GM19023 (cell line): ENCODE measurements around the gene HLA-DOA.
A peak's percentile ranks its signal among the peaks of the same experiment; 100 is the strongest.

Experiments used
- ATAC-seq: cut with Tn5 transposase; IDR thresholded peaks from one replicate; pipeline ENCODE4 v1.9.1; 2021; ENCODE audit warnings: mild to moderate bottlenecking, moderate library complexity; ENCODE audit not compliant: unreplicated experiment

HLA-DOA gene

DNA sequence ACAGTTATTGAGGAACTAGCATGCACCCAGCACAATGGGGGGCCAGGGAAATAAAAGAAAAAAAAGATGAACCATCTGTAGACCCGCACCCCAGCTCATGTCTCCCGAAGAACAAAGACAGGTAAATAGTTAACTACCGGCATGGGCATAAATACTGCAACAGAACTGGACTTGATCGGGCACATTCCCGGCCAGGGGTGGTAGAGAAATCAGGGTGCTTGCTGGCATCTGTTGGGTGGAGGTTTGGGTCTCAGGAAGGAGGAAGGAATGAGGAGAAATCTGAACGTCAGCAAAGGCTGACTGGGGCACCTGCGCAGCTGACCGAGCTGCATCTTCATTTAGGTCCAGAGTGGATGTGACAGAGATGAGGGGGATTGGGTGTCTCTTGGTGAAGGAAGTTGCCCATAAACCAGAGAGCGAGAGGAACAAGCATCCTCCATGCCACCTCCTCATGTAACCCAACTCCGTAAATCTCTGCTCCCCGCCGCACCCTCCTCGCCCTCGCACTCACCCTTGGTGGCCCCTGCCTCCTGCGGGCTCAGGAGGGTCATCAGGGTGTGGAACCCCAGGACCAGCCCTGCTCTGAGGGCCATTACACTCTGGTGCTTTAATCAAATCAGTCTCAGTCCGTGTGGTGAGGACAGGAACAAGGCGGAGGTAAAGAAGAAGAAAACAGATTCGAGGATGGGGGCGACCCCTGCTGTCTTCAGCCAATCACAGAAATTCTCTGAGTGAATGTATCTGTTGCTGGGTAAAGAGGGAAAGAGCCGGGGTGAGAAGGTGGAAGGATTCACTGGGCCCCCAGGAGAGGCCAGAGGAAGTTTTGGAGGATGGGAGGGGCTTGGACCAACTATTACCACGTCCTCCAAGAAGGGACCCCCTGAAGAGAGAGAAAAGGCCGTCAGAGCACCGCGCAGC, at the start of gene HLA-DOA:
HLA-DOA (minus strand) TSS at position 648 of the 918 bp plus-strand sequence.
- ATAC-seq: peak; percentile 78

GRCh38 chr6:33057222-33058150, 48.1 kb upstream of the HLA-DOA start:
- no peak for ATAC-seq

DNA sequence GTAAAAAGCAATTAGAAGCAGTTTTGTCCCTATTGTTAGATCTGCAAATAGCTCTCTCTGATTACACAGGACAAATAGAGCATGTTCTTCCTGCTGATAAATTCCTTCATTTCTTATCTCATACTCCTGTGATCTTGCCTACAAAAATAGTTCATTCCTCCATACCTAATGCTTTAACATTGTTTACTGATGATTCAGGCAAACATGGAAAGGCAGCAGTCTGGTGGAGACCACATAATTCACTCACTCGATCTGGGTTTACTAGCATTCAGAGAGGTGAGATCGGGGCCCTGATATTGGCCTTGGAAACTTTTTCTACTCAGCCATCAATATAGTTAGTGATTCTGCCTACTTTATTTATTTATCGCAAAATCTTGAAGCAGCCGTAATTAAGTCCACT, 43.8 kb upstream of the HLA-DOA start:
- ATAC-seq: no peak

- ATAC-seq: no peak
Observed at GRCh38 chr6:33052627-33053026, 43.2 kb upstream of the HLA-DOA start.

DNA sequence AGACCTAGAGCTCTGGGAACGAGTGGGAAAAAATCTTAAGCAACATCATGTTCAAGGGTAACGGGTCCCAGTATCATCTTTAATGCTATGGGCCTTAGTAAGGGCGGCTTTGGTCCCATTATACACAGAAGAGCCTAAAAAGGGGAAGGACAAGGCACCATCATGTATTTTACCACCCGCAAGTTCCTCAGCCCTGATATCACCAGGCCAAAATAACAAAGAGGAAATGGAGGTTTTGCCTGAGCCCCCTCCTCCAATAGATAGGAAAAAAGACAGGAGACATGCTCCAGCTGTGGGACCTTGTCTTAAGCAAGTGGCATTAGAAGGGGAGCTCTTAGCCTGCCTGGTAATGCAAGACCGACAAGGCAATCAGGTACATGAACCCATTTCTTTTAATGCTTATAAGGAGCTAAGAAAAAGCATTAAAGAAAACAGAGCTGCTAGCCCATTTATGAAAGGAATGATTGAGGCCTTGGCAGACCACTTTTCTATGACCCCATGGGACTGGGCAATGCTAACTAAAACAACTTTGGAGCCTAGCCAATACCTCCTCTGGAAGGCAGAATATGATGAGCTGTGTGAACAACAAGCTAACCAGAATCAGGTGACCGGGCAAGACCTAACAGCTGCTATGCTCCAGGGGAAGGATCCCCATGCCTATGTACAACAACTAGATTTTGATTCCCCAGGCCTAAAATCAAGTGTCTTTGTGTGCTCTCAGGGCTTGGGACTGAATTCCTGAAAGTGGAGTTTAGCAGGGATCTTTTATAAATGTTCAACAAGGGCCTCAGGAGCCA, 40.8 kb upstream of the HLA-DOA start:
- no peak for ATAC-seq

DNA sequence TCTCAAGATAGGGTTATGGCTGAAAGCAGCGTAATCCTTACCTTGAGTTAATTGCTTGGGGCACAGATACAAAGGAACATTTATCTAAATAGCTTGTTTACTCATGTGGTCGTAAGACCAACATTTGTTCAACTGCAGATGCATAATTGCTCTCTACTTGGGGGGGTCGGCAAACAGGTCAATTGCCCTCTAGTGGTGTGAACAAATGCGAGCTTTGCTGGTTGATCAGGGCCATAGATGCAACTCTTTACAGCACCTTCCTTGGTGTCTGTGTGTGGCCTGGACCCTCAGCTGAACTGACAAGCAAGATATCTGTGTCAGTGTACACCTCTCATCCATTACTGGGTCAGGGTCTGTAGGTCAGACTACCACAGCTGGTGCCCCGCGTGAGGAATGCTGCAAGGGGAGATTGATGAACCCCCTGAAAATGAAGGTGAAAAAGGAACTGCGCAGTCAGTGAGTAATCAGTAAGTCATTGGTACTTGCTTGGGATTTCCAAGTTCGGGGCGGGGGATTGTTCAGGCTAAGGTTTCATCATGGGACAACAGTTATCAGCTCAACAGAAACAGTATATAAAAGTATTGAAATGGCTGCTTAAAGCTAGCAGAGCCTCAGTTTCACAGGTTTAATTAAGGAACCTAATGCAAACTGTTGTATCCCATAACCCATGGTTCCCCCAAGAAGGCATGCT, 40.1 kb upstream of the HLA-DOA start:
- no peak for ATAC-seq

GRCh38 chr6:33040157-33040556, 30.8 kb upstream of the HLA-DOA start:
- ATAC-seq: no peak

DNA sequence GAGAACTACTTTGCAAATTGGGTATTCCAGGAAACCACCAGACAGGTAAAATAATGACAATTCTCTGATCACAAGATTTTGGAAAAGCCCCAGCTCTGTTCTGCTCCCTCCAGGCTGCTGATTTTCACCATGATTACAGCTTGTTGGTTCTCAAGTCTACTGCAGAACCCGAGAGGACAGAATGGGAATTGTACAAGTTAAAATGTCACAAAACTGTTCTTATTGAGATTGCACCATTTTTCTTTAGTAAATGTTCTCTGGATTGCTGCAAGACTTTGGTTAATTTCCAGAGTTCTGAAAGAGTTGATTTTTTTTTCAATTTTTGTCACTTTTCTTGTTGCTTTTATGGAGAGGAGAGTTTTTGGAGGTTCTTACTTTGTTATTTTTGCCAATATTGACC, 27.1 kb upstream of the HLA-DOA start:
- ATAC-seq: no peak

- no peak for ATAC-seq
Observed at GRCh38 chr6:33034554-33034953, 25.2 kb upstream of the HLA-DOA start.

DNA sequence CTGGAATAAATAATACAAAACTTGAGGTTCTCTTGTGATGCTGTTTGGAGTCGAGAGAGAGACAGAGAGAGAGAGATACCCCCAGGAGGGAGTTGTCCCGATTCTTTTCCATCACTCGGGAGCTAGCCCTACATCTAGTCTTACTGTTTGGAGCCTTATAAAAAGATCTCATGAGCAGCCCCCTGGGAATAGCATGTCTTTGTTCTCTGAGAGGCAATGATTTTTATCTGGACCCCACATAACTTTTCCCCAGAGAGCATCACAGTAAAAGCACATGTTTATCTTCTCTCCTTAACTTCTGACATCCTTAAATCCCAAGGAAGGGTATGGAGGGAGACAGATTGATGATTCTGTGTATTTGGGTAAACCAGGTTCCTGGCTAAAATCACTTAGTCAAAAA, 20.9 kb upstream of the HLA-DOA start:
- ATAC-seq: no peak

DNA sequence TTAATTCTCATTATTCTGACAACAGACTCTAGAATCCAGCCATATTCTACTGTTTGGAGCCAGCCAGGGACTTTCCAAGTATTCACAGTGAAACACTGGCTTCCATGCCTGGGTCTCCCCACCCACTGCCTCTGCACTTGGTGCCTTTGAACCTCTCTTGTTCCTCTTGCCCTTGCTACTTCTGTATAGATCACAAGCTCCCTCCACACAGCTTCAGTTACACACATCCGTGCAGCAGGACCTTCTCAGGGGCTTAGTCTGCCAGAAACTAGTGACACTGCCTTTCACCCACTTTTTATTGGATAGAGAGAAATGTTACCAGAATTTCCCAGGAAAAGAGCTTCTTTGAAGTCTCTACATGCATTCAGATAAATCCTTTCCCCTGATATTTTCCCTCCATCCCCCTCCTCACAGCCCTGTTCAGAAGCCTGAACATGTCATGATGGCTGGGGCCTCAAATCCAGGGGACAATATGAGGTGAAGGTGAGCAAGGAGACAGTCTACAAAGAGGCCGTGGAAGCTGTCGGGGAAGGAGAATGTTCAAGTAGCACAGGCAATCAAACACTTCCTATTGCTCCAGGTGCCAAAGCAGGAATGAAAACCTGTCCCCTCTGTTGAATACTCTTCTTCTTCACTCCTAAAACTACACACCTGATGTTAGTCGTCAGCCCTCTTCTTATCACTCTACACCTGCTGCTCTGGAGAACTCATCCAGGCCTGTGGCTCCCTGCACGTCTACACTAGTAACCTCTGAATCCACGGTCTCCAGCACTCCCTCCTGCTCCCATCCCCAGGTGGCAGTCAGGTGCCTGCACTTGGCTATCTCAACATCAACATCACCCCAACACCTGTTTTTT, 20.2 kb upstream of the HLA-DOA start:
- peak; percentile 80 for ATAC-seq

- no peak for ATAC-seq
Observed at GRCh38 chr6:33028220-33028849, 18.9 kb upstream of the HLA-DOA start.

DNA sequence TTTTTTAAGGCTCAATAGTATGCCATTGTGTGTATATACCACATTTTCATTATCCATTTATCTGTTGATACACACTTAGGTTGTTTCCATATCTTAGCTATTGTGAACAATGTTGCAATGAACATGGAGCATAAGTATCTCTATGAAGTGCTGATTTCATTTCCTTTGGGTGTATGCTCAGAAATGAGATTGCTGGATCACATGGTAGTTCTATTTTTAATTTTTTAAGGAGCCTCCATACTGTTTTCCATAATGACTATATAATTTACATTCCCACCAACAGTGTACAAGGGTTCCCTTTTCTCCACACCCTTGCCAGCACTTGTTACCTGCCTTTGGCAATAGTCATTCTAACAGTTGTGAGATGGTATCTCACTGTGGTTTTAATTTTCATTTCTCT, 15.1 kb upstream of the HLA-DOA start:
- ATAC-seq: no peak

DNA sequence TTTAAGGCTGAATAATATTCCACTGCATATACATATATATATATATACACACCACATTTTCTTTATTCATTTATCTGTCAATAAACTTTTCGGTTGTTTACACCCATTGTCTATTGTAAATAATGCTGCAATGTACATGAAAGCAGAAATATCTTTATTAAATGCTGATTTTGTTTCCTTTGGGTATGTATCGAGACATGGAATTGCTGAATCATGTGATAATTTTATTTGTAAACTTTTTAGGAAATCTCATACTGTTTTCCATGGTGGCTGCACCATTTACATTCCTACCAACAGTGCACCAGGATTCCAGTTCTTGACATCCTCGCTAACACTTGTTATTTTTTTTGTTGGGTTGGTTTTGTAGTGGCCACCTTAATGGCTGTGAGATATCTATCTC, 14.1 kb upstream of the HLA-DOA start:
- no peak for ATAC-seq

GRCh38 chr6:33021917-33022316, 12.5 kb upstream of the HLA-DOA start:
- ATAC-seq: no peak

- ATAC-seq: no peak
Observed at GRCh38 chr6:33019372-33019771, 10.0 kb upstream of the HLA-DOA start.

GRCh38 chr6:33018904-33019303, 9.5 kb upstream of the HLA-DOA start:
- no peak for ATAC-seq

DNA sequence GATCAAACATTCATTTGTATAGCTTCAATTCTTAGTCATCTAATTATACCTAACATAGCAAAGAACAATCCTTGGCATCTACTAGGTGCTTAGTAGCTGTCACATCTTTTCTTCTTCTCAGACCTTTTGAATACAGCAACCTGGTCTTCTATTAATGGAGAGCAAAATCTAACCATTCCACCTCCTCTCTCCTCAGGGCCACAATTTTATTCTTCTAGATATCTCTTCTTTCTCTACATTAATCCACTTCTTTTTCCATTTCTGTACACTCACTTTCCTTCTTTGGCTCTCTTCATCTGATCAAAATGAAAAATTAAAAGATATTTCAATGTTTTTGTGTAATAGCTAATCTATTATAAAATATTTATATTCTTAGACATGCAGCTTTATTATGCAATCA, 9.0 kb upstream of the HLA-DOA start:
- ATAC-seq: no peak
